IMR-90 (cell line): Measurements from ENCODE around the gene PSPH. TPM values are rescaled to one million over a fixed set of nuclear protein-coding genes. Genes with fewer than 3 reads are reported as not detected.

Source experiments
- ATAC-seq: fragments of 200-7000 bp; cut with Tn5 transposase; 2 replicates; pipeline ENCODE4 v1.9.1; 2020; ENCODE audit warnings: low read depth, mild to moderate bottlenecking, moderate library complexity
- BruUV-seq: library from RNA; stranded (reverse); fragments of 400-500 nt; replicated peaks from 2 replicates; lab custom pipeline; 2021; lab: Mats Ljungman, UMichigan
- CTCF ChIA-PET: fragments of 300-600 bp; formaldehyde crosslinking; extraction: SDS; loops from one replicate; lab custom pipeline; 2021; ENCODE audit warnings: antibody characterized with exemption; lab: Yijun Ruan, JAX
- POLR2A ChIA-PET: fragments of 300-600 bp; sonication (Branson Sonifier 250); formaldehyde crosslinking; loops from one replicate; lab custom pipeline; 2022; ENCODE audit warnings: antibody characterized with exemption; ENCODE audit not compliant: unreplicated experiment; lab: Charles Lee
- DNase-seq: peaks from one replicate; pipeline ENCODE4 v3.0.0; 2013
- H2AFZ ChIP-seq: replicated peaks from 2 replicates; pipeline ENCODE3; 2013; ENCODE audit warnings: low read length, mild to moderate bottlenecking; ENCODE audit not compliant: poor library complexity
- H2AK5ac ChIP-seq: 2 replicates; pipeline ENCODE4 v1.6.1; 2013; ENCODE audit warnings: low read depth, low read length, inconsistent platforms
- H2AK9ac ChIP-seq: replicated peaks from 2 replicates; pipeline ENCODE3; 2013; ENCODE audit warnings: mild to moderate bottlenecking, low read depth, low read length, moderate library complexity; ENCODE audit not compliant: poor library complexity
- H2BK120ac ChIP-seq: 2 replicates; pipeline ENCODE4 v1.6.1; 2013; ENCODE audit warnings: low read depth, low read length, inconsistent platforms
- H2BK15ac ChIP-seq: 3 replicates; pipeline ENCODE4 v1.6.1; 2013; ENCODE audit warnings: low read depth, low read length, inconsistent platforms
- H2BK20ac ChIP-seq: 2 replicates; pipeline ENCODE4 v1.6.1; 2013; ENCODE audit warnings: low read depth, mild to moderate bottlenecking, inconsistent platforms, low read length, moderate library complexity
- H2BK5ac ChIP-seq: 2 replicates; pipeline ENCODE4 v1.6.1; 2013; ENCODE audit warnings: mild to moderate bottlenecking, low read depth, low read length, inconsistent platforms; ENCODE audit not compliant: poor library complexity, severe bottlenecking
- H3K14ac ChIP-seq: replicated peaks from 2 replicates; pipeline ENCODE4 v1.6.1; 2013; ENCODE audit warnings: low read depth, low read length, inconsistent platforms
- H3K18ac ChIP-seq: 2 replicates; pipeline ENCODE4 v1.6.1; 2013; ENCODE audit warnings: low read depth, low read length, control low read depth
- H3K23ac ChIP-seq: 2 replicates; pipeline ENCODE4 v1.6.1; 2013; ENCODE audit warnings: low read depth, low read length, inconsistent platforms
- H3K27ac ChIP-seq: 2 replicates; pipeline ENCODE4 v1.5.1; 2013; ENCODE audit warnings: mild to moderate bottlenecking, control low read depth, low read length; ENCODE audit not compliant: insufficient read depth
- H3K27me3 ChIP-seq: 2 replicates; pipeline ENCODE4 v1.6.1; 2013; ENCODE audit warnings: low read length; ENCODE audit not compliant: control insufficient read depth, insufficient read depth
- H3K36me3 ChIP-seq: 2 replicates; pipeline ENCODE4 v1.6.1; 2013; ENCODE audit warnings: low read length, mixed read lengths; ENCODE audit not compliant: control insufficient read depth, insufficient read depth
- H3K4ac ChIP-seq: 2 replicates; pipeline ENCODE4 v1.6.1; 2013; ENCODE audit warnings: low read depth, low read length, inconsistent platforms
- H3K4me1 ChIP-seq: 2 replicates; pipeline ENCODE4 v1.6.1; 2013; ENCODE audit warnings: low read length, mixed read lengths; ENCODE audit not compliant: control insufficient read depth, insufficient read depth
- H3K4me2 ChIP-seq: 2 replicates; pipeline ENCODE4 v1.6.1; 2013; ENCODE audit warnings: low read depth, mild to moderate bottlenecking, control low read depth, low read length, moderate library complexity
- H3K4me3 ChIP-seq: 2 replicates; pipeline ENCODE4 v1.5.1; 2013; ENCODE audit warnings: low read depth, mild to moderate bottlenecking, control low read depth, low read length, moderate library complexity; ENCODE audit not compliant: insufficient read depth
- H3K56ac ChIP-seq: 2 replicates; pipeline ENCODE4 v1.6.1; 2013; ENCODE audit warnings: low read length, inconsistent platforms; ENCODE audit not compliant: insufficient read depth; ENCODE audit errors: extremely low read depth
- H3K79me1 ChIP-seq, 2 experiments: 2 replicates each; pipeline ENCODE4 v1.6.1; 2013; ENCODE audit warnings: low read length in 2 of 2, inconsistent platforms in 1 of 2, low read depth in 1 of 2
- H3K9ac ChIP-seq: 2 replicates; pipeline ENCODE4 v1.6.1; 2013; ENCODE audit warnings: low read depth, low read length, control low read depth
- H3K9me1 ChIP-seq: 2 replicates; pipeline ENCODE4 v1.6.1; 2013; ENCODE audit warnings: low read length, inconsistent platforms; ENCODE audit not compliant: insufficient read depth
- H3K9me3 ChIP-seq: 2 replicates; pipeline ENCODE4 v1.6.1; 2013; ENCODE audit warnings: low read length; ENCODE audit not compliant: control insufficient read depth, insufficient read depth
- H4K20me1 ChIP-seq: 2 replicates; pipeline ENCODE4 v1.6.1; 2013; ENCODE audit warnings: low read length, inconsistent platforms; ENCODE audit not compliant: insufficient read depth
- H4K5ac ChIP-seq: 2 replicates; pipeline ENCODE4 v1.6.1; 2013; ENCODE audit warnings: mild to moderate bottlenecking, low read depth, low read length, control low read depth
- H4K8ac ChIP-seq, 2 experiments: 2 replicates each; pipeline ENCODE4 v1.6.1; 2013; ENCODE audit warnings: low read depth in 2 of 2, low read length in 2 of 2, control low read depth in 1 of 2, inconsistent platforms in 1 of 2
- H4K91ac ChIP-seq: 2 replicates; pipeline ENCODE4 v1.6.1; 2013; ENCODE audit warnings: low read depth, low read length, inconsistent platforms; ENCODE audit not compliant: insufficient read depth
- BHLHE40 ChIP-seq: fragments of 150-350 bp; IDR thresholded peaks from 2 replicates; pipeline ENCODE4 v1.6.1; 2016; ENCODE audit warnings: mild to moderate bottlenecking, low read depth, low read length
- CEBPB ChIP-seq: IDR thresholded peaks from 2 replicates; pipeline ENCODE4 v1.6.1; 2012; ENCODE audit warnings: low read depth, low read length, improper control_type of control experiment
- CTCF ChIP-seq: conservative IDR thresholded peaks from 2 replicates; pipeline ENCODE4 v1.5.1; 2012; ENCODE audit warnings: mild to moderate bottlenecking, low read depth, low read length, improper control_type of control experiment
- ELK1 ChIP-seq: fragments of 150-350 bp; IDR thresholded peaks from 2 replicates; pipeline ENCODE4 v1.6.1; 2016; ENCODE audit warnings: low read depth, mild to moderate bottlenecking, low read length, moderate library complexity, borderline replicate concordance
- MXI1 ChIP-seq: IDR thresholded peaks from 2 replicates; pipeline ENCODE4 v1.6.1; 2012; ENCODE audit warnings: low read depth, mild to moderate bottlenecking, low read length, moderate library complexity, borderline replicate concordance
- POLR2A ChIP-seq: IDR thresholded peaks from 2 replicates; pipeline ENCODE4 v1.6.1; 2012; ENCODE audit warnings: mild to moderate bottlenecking, low read depth, low read length
- WGBS, 2 experiments: methylation state at CpG; one replicate each; pipeline versions ENCODE4 v1.1.5 to v1.1.7; 2013; ENCODE audit warnings: missing lambda C conversion rate in 2 of 2; ENCODE audit not compliant: insufficient read length in 1 of 2; ENCODE audit errors: extremely low coverage in 2 of 2; 5-methylcytosine and 5-hydroxymethylcytosine counted together
- dilution Hi-C: fragments of 300-500 bp; cut with HindIII; formaldehyde crosslinking; loops from one replicate; pipeline ENCODE4 v1.14.3; 2018; ENCODE audit warnings: low sequenced_read_pairs; ENCODE audit not compliant: unreplicated experiment
- in situ Hi-C: fragments of 300-500 bp; cut with MboI; formaldehyde crosslinking; loops from 3 replicates; pipeline ENCODE4 v1.14.3; 2019; ENCODE audit warnings: low sequenced_read_pairs, inconsistent platforms, mixed read lengths
- intact Hi-C: fragments of 100-400 bp; cut with micrococcal nuclease; formaldehyde crosslinking; loops from 2 replicates; pipeline ENCODE4 v1.10.0; 2022
- polyA plus RNA-seq, 3 experiments: library from polyadenylated mRNA; depleted of rRNA; stranded (reverse); fragments of >200 nt; gene quantifications; 2 replicates each; pipeline ENCODE4 v1.2.3, GENCODE V29; 2012; ENCODE audit warnings: low replicate concordance in 1 of 3
- total RNA-seq: library from RNA; depleted of rRNA; stranded (reverse); fragments of >200 nt; gene quantifications from 2 replicates; pipeline ENCODE4 v1.2.3, GENCODE V29; 2012

Gene PSPH
- total and polyA plus RNA-seq, 2 of the 4 experiments (the other 2 are of a cell fraction), result 31.8 to 48.4 TPM

GRCh38 chr7:56040730-56041129, 10.5 kb downstream of the PSPH start:
- ChIA-PET POLR2A (no interaction called here), CTCF (no interaction called here)
- peak overlapping the region; percentile 50 for H2BK5ac ChIP-seq
- no peaks in the 10 kb centered on the region; the same call in 1 of the 2 replicates for H4K20me1 ChIP-seq
- no peak overlapping the region for H2BK120ac ChIP-seq
- H4K5ac ChIP-seq, result peak overlapping the region; percentile 60; the same call in 1 of the 2 replicates
- H3K56ac ChIP-seq, result no peak overlapping the region
- intact Hi-C loops, result no loop called here
- peak; percentile 28 for DNase-seq
- peaks cover under 1 to 5% of the 10 kb centered on the region in 2 experiments for H3K79me1 ChIP-seq
- ATAC-seq, result peak; percentile 61
- H3K14ac ChIP-seq, result no peak overlapping the region; the same call in 1 of the 2 replicates
- WGBS, 2 experiments, result no CpG with 5 or more reads among the region's 3 CpGs
- H3K23ac ChIP-seq, result no peak overlapping the region
- no peak overlapping the region for H3K4ac ChIP-seq
- peaks cover 3% of the 10 kb centered on the region; the same call in 1 of the 2 replicates for H3K36me3 ChIP-seq
- no peak overlapping the region for H2AK5ac ChIP-seq
- H2BK20ac ChIP-seq, result 0 out of 2 replicates have a peak overlapping the region, but pooled peaks have one; percentile 9
- no peaks in the 10 kb centered on the region for H3K27me3 ChIP-seq
- peaks cover 2% of the 10 kb centered on the region; the same call in 1 of the 2 replicates for H3K4me1 ChIP-seq
- H3K9me1 ChIP-seq, result peaks cover 4% of the 10 kb centered on the region
- H2AK9ac ChIP-seq, result peak overlapping the region; percentile 3
- no peak for TF ChIP-seq POLR2A
- no peak for TF ChIP-seq MXI1
- no peak for TF ChIP-seq CTCF
- TF ChIP-seq CEBPB, result no peak
- TF ChIP-seq BHLHE40, result no peak
- TF ChIP-seq ELK1, result no peak
- peak overlapping the region; percentile 46; the same call in 1 of the 2 replicates for H3K18ac ChIP-seq
- H2BK15ac ChIP-seq, result no peak overlapping the region; the same call in 2 of the 3 replicates
- no peak overlapping the region; the same call in 1 of the 2 replicates for H3K9ac ChIP-seq
- H4K8ac ChIP-seq, result no peak overlapping the region; a peak in 1 of 4 replicates
- no peak overlapping the region for H3K4me3 ChIP-seq
- H3K27ac ChIP-seq, result peak overlapping the region; percentile 52; the same call in 1 of the 2 replicates
- no peak overlapping the region for H3K4me2 ChIP-seq
- BruUV-seq, result no TSS peak
- in situ Hi-C loops, result no loop called here
- H4K91ac ChIP-seq, result no peak overlapping the region; the same call in 1 of the 2 replicates
- H3K9me3 ChIP-seq, result no peaks in the 10 kb centered on the region
- dilution Hi-C loops, result no loop called here
- peak overlapping the region; percentile 75 for H2AFZ ChIP-seq
